ENCODE measurements around the gene RDH8.

DNA sequence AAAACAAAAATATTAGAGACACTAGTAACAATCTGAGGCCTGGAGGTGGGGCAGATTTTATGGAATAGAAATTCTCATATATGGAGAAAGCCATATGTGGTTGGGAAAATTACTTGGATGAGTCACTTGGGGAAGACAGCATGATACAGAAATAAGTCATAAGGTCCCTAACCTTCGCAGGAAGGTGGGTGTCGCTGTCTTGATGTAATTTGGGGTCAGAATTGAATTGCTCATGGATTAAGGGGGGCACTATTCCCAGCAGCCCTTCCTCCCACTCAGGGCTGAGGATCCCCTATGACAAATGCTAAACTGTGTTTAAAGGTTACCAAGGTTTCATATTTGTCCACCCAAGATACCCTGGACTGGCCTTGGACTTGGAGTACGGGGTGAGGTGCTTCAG, 5.0 kb downstream of the RDH8 start:
- TF ChIP-seq, protein P1, sequence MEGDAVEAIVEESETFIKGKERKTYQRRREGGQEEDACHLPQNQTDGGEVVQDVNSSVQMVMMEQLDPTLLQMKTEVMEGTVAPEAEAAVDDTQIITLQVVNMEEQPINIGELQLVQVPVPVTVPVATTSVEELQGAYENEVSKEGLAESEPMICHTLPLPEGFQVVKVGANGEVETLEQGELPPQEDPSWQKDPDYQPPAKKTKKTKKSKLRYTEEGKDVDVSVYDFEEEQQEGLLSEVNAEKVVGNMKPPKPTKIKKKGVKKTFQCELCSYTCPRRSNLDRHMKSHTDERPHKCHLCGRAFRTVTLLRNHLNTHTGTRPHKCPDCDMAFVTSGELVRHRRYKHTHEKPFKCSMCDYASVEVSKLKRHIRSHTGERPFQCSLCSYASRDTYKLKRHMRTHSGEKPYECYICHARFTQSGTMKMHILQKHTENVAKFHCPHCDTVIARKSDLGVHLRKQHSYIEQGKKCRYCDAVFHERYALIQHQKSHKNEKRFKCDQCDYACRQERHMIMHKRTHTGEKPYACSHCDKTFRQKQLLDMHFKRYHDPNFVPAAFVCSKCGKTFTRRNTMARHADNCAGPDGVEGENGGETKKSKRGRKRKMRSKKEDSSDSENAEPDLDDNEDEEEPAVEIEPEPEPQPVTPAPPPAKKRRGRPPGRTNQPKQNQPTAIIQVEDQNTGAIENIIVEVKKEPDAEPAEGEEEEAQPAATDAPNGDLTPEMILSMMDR (IDR thresholded peaks at IDR 0.05; ENCODE audit: low read length): no peak
- no peak for TF ChIP-seq EZH2 (IDR thresholded peaks at IDR 0.05; ENCODE audit: borderline replicate concordance, low read length)
